WERI-Rb-1 (cell line): ENCODE data around the gene XIRP1.

Experiments
- DNase-seq: peaks from one replicate; pipeline ENCODE4 v3.0.0-alpha.2; 2020
- H3K27ac ChIP-seq: fragments of 250-450 bp; sonication (Bioruptor Pico); 2 replicates; pipeline ENCODE4 v1.5.1; 2020; ENCODE audit warnings: mild to moderate bottlenecking, moderate library complexity
- H3K27me3 ChIP-seq: fragments of 250-450 bp; sonication (Bioruptor Pico); 2 replicates; pipeline ENCODE4 v1.5.1; 2021; ENCODE audit warnings: mild to moderate bottlenecking, low read depth, moderate library complexity; ENCODE audit not compliant: insufficient read depth, severe bottlenecking
- H3K36me3 ChIP-seq: fragments of 250-450 bp; sonication (Bioruptor Pico); 2 replicates; pipeline ENCODE4 v1.5.1; 2020; ENCODE audit warnings: mild to moderate bottlenecking, moderate library complexity
- H3K4me3 ChIP-seq: 2 replicates; pipeline ENCODE4 v1.5.1; 2011; ENCODE audit warnings: low read depth, mild to moderate bottlenecking, control low read depth, low read length
- H3K9me3 ChIP-seq: fragments of 250-450 bp; sonication (Bioruptor Pico); 2 replicates; pipeline ENCODE4 v1.5.1; 2021; ENCODE audit warnings: mild to moderate bottlenecking, moderate library complexity; ENCODE audit not compliant: severe bottlenecking
- TF ChIP-seq, protein P1 (sequence below): IDR thresholded peaks from 2 replicates; pipeline ENCODE4 v1.5.1; 2011; ENCODE audit warnings: low read depth, mild to moderate bottlenecking, control low read depth, inconsistent platforms, low read length

XIRP1 gene

DNA sequence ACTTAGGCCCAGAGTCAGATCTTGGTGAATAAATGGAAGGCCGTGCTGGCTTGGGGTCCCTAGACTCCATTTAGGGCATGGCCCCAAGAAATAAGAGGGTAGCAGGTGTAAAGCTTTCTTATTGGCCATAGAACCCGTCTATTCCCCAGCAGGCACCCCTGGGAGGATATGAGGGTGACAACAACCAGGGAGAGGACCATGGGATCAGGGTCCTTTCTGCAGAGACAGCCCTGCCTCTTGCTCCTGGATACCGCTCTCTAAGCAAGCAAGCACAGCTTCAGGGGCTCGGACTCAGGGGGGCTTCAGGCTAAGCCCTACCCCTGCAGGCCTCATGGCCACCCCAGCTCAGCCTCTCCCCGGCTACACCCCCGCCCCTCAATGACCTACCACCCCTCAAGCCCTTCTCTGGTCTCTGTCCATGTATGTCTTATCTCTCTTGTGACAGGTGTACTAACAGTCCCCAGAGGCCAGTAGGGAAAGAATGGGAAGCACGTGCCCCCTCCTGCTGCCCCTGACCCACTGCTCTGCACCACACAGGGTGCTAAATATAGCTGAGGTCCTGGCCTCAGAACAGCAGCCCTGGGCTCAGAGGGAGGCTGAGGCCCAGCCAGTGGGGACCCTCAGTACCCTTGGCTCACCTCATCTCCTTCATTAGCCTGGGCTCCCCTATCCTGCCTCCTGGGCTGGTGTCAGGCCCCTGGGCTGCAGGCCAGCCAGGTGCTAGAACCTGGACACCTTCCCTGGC is 1.9 kb downstream of the XIRP1 start:
- TF ChIP-seq, protein P1, sequence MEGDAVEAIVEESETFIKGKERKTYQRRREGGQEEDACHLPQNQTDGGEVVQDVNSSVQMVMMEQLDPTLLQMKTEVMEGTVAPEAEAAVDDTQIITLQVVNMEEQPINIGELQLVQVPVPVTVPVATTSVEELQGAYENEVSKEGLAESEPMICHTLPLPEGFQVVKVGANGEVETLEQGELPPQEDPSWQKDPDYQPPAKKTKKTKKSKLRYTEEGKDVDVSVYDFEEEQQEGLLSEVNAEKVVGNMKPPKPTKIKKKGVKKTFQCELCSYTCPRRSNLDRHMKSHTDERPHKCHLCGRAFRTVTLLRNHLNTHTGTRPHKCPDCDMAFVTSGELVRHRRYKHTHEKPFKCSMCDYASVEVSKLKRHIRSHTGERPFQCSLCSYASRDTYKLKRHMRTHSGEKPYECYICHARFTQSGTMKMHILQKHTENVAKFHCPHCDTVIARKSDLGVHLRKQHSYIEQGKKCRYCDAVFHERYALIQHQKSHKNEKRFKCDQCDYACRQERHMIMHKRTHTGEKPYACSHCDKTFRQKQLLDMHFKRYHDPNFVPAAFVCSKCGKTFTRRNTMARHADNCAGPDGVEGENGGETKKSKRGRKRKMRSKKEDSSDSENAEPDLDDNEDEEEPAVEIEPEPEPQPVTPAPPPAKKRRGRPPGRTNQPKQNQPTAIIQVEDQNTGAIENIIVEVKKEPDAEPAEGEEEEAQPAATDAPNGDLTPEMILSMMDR, result no peak
- no peak overlapping the region; the same call in 1 of the 2 replicates for H3K27ac ChIP-seq
- H3K36me3 ChIP-seq, result no peaks in the 10 kb centered on the region

DNA sequence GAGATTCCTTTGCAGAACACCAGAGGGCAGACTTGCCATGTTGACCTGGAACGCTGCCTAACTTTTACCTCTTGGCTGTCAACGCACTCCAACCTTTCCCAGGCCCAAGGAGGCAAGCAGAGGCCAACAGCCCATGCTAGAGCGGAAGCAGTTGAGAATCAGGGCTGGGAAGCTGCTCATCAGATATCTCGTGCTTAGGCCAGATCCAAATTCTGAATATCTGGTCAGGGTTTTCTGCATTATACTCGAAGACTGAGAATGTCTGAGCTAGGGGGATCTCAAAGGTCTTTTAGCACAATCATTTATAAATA is 2.5 kb downstream of the XIRP1 start:
- TF ChIP-seq, protein P1, result peak; percentile 90
- DNase-seq, result peak; percentile 72

More for the DNA sequence above, 1.9 kb downstream of the XIRP1 start:
- Histone ChIP-seq H3K9me3 (no peaks in the 10 kb centered on the region), H3K27me3 (no peaks in the 10 kb centered on the region), H3K4me3 (no peak overlapping the region)
- no peak for DNase-seq

DNA sequence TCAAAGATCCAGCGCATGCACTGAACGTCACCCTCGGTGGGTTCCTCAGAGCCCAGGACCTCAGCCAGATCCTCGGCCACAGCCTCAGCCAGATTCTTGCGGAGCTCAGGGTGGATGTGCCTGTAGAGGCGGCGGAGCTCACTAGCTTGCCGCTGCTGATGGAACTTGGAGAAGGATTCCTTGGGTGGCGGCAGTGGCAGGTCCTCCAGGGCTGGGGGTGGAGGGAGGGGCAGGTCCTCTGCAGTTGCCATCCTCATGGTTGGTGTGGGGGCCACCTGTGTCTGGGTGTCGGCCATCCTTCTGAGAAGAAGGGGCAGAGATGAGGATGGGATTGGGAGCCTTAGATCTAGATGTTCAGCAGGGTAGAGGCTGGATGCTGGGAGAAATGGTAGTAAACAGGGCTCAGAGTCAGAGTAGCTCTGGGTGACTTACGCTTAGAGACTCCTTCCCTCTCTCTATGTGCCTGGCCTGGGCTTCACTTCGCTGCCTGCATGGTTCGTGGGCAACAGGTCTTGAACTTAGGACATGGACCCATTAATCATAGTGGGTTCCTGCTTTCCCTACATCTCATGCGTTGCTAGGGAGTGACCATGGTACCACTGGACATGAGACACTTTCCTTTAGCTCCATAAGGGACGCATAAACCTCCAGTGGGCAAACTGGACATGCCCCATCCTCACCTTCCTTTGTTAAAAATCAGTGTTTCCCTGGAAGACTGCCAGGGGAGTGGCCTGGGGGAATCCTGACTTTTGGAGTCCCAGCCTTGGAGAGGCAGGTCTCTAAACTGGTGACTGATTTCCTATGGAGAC is 3.0 kb downstream of the XIRP1 start:
- TF ChIP-seq, protein P1, result no peak
- Histone ChIP-seq H3K36me3 (no peaks in the 10 kb centered on the region), H3K27me3 (no peaks in the 10 kb centered on the region), H3K4me3 (no peak overlapping the region), H3K27ac (no peak overlapping the region), H3K9me3 (no peaks in the 10 kb centered on the region)
- DNase-seq, result no peak

More for the DNA sequence above, 2.5 kb downstream of the XIRP1 start:
- Histone ChIP-seq H3K9me3 (no peaks in the 10 kb centered on the region), H3K36me3 (no peaks in the 10 kb centered on the region), H3K4me3 (no peak overlapping the region), H3K27ac (no peak overlapping the region), H3K27me3 (no peaks in the 10 kb centered on the region)

DNA sequence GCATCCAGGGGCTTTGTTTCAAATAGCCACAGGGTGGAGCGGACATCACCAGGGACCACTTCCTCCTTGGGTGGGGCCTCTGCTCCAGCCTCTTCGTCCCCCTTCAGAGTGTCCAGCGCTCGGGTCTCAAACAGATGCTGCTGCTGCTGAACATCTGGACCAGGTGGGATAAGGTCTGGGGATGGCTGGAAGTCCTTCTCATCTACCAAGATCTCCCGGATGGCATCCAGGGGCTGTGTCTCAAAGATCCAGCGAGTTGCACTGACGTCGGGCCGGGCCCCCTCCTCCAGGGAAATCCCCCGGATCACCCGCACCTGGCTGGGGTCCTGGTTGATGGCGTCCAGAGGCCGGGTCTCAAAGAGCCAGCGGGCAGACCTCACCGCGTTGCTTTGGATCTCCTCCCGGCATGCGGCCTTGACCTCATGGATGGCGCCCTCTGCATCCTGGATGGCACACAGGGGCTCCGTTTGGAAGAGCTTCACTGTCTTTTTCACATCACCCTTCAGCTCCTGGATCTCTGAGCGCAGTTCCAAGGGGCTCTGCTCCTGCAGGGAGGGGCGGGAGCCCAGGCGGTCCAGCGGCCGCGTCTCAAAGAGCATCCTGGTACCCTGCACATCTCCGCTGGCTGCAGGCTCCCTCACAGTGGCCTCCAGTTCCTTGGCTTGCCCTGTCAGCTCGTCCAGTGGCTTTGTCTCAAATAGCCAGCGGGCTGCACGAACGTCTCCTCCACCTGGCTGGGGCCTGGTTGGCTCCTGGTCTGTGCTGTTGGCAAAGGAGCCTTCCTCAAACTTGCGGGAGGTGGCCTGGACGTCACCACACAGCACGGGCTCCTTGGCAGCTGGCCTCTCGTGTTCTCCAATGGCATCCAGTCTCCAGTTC is 3.9 kb downstream of the XIRP1 start:
- no peak overlapping the region for H3K4me3 ChIP-seq
- H3K27me3 ChIP-seq, result no peaks in the 10 kb centered on the region
- H3K27ac ChIP-seq, result no peak overlapping the region
- no peaks in the 10 kb centered on the region for H3K36me3 ChIP-seq
- H3K9me3 ChIP-seq, result no peaks in the 10 kb centered on the region
- no peak for DNase-seq
- TF ChIP-seq, protein P1, result no peak

DNA sequence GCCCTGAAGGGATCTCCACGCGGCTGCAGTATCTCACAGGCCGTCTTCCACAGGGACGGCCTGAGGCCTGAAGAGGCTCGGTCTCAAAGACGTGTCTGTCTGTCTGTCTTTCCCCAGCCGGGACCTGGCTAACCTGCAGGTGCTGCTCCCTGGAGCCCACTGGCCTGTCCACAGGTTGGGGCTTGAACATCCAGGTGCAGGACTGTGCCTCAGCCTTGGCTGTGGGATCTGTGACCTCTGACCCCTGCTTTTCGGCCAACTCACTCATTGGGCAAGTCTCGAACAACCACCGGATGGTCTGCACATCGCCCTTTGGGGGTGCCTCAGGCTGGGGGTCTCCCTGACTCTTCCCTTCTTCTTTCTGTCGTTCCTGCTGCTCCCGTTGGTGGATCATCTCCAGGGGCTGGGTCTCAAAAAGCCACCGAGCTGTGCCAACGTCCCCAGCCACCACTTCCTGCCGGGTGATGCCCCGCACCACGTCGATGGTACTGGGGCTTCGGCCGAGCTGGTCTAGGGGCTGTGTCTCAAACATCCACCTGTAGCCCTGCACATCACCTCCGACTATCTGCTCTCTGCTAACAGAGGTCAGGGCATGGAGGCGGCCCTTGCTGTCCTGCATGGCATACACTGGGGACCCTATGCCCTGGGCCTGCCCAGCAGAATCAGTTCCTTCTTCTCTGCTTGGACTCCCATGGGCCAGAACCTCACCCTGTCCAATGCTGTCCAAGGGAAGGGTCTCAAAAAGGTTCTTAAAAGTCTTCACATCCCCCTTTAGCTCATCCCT is 4.8 kb downstream of the XIRP1 start:
- H3K27ac ChIP-seq, result no peak overlapping the region
- TF ChIP-seq, protein P1, result no peak
- H3K27me3 ChIP-seq, result no peaks in the 10 kb centered on the region
- H3K36me3 ChIP-seq, result no peaks in the 10 kb centered on the region
- no peak overlapping the region for H3K4me3 ChIP-seq
- H3K9me3 ChIP-seq, result no peaks in the 10 kb centered on the region
- DNase-seq, result no peak
